Gastroesophageal sphincter (tissue), 4 donors: ENCODE data around the gene NIPAL4. TPM values are rescaled to one million over a fixed set of nuclear protein-coding genes. Genes with fewer than 3 reads are reported as not detected.

ENCODE experiments used
- ATAC-seq: fragments of 150-250 bp; one replicate; pipeline ENCODE4 v1.9.1; 2016; ENCODE audit warnings: mild to moderate bottlenecking, moderate library complexity
- H3K27ac ChIP-seq, 4 donors: fragments of 200-600 bp; sonication (generic) in 3 of 4; 1 replicate in 3 of 4; 2 replicates in 1 of 4; pipeline ENCODE4 v1.5.1; 2016 to 2019
- H3K27me3 ChIP-seq: fragments of 200-600 bp; sonication (generic); one replicate; pipeline ENCODE4 v1.5.1; 2019
- H3K36me3 ChIP-seq, 2 donors: fragments of 200-600 bp; sonication (generic); one replicate each; pipeline ENCODE4 v1.5.1; 2019; ENCODE audit warnings: control low read depth in 1 of 2
- H3K4me1 ChIP-seq, 3 donors: fragments of 200-600 bp; sonication (generic); 1 replicate in 2 of 3; 2 replicates in 1 of 3; pipeline ENCODE4 v1.5.1; 2016 to 2019; ENCODE audit warnings: control low read depth in 2 of 3
- H3K4me3 ChIP-seq, 2 donors: fragments of 200-600 bp; sonication (generic); one replicate each; pipeline ENCODE4 v1.5.1; 2019; ENCODE audit warnings: mild to moderate bottlenecking in 1 of 2, moderate library complexity in 1 of 2
- H3K9me3 ChIP-seq, 3 donors: fragments of 200-600 bp; sonication (generic); one replicate each; pipeline ENCODE4 v1.5.1; 2017 to 2019; ENCODE audit warnings: control low read depth in 2 of 3
- EP300 ChIP-seq: sonication (generic); formaldehyde crosslinking; IDR thresholded peaks from one replicate; pipeline ENCODE4 v1.6.1; 2017; ENCODE audit warnings: antibody characterized with exemption, mild to moderate bottlenecking
- POLR2A ChIP-seq, 2 donors: fragments of 450-650 bp; IDR thresholded peaks; one replicate each; pipeline ENCODE4 v1.6.1; 2017; ENCODE audit warnings: antibody characterized with exemption in 2 of 2, mild to moderate bottlenecking in 2 of 2, moderate library complexity in 1 of 2
- POLR2AphosphoS5 ChIP-seq: sonication (generic); formaldehyde crosslinking; IDR thresholded peaks from one replicate; pipeline ENCODE4 v1.6.1; 2017; ENCODE audit warnings: antibody characterized with exemption
- WGBS, 2 donors: methylation state at CpG; one replicate each; pipeline ENCODE4 v1.1.5; 2018; ENCODE audit warnings: low coverage in 1 of 2; 5-methylcytosine and 5-hydroxymethylcytosine counted together
- total RNA-seq, 4 donors: library from RNA; depleted of rRNA; stranded (reverse); fragments of >200 nt; gene quantifications; one replicate each; pipeline ENCODE4 v1.1.0, GENCODE V29; 2016
- TF ChIP-seq, protein P1 (sequence below), 4 experiments: fragments of 200-600 bp in 2 of 4; fragments of 450-650 bp in 2 of 4; sonication (generic) in 1 of 4; IDR thresholded peaks; one replicate each; pipeline ENCODE4 v1.5.1; 2017 to 2019; ENCODE audit warnings: antibody characterized with exemption in 4 of 4, mild to moderate bottlenecking in 2 of 4, moderate library complexity in 2 of 4

Gene NIPAL4
- total RNA-seq, 4 donors from 2014 or later: 1.2 to 4.8 (median 2.7) TPM

DNA sequence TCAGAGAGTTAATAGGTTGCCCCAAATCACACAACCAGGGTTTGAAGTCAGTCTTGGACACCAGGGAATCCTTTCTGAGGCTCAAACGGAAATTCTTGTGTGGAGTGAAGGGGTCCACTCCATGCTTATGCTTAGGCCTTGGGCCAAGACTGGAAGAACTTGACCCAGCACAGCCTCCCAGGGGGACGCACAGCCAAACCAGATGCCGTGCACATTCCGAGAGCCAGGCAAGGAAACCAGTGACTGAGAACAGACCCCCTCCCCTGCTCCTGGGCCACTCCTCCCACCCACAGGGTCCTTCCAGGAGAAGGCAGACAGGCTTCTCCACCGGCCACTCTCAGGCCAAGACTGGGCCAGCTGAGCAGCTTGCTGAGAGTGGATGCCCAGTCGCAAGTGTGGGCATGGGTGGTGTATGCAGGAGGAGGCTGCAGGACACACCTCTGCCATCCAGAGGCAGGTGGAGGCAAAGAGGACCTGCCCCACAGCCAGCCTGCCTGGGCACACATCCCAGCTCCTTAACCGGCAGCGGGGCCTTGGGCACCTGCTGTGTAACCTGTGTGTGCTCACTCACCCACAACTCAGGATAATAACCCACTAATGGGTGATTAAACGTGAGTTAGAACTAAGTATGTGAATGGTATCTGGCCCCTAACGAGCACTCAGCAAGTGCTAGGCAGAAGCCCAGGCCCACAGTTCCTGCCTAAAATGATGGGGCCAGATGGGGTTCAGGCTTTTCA lies 38.0 kb downstream of the NIPAL4 start:
- WGBS, 2 donors: 60 to 78% methylated on average over 4 of the region's 10 CpGs
- TF ChIP-seq, protein P1, sequence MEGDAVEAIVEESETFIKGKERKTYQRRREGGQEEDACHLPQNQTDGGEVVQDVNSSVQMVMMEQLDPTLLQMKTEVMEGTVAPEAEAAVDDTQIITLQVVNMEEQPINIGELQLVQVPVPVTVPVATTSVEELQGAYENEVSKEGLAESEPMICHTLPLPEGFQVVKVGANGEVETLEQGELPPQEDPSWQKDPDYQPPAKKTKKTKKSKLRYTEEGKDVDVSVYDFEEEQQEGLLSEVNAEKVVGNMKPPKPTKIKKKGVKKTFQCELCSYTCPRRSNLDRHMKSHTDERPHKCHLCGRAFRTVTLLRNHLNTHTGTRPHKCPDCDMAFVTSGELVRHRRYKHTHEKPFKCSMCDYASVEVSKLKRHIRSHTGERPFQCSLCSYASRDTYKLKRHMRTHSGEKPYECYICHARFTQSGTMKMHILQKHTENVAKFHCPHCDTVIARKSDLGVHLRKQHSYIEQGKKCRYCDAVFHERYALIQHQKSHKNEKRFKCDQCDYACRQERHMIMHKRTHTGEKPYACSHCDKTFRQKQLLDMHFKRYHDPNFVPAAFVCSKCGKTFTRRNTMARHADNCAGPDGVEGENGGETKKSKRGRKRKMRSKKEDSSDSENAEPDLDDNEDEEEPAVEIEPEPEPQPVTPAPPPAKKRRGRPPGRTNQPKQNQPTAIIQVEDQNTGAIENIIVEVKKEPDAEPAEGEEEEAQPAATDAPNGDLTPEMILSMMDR (IDR thresholded peaks at IDR 0.05): no peak
- TF ChIP-seq POLR2A (IDR thresholded peaks at IDR 0.05) (no peak), POLR2AphosphoS5 (no peak), EP300 (no peak)
- H3K36me3 ChIP-seq: peaks cover 0 to 92% of the 10 kb centered on the region in 2 donors
- no peaks in the 10 kb centered on the region for H3K4me1 ChIP-seq
- H3K9me3 ChIP-seq: no peaks in the 10 kb centered on the region
- no peak for ATAC-seq
- H3K27ac ChIP-seq: peak overlapping the region in 1 of 4 donors; percentile 45
- no peak overlapping the region for H3K4me3 ChIP-seq
- H3K27me3 ChIP-seq: no peaks in the 10 kb centered on the region

DNA sequence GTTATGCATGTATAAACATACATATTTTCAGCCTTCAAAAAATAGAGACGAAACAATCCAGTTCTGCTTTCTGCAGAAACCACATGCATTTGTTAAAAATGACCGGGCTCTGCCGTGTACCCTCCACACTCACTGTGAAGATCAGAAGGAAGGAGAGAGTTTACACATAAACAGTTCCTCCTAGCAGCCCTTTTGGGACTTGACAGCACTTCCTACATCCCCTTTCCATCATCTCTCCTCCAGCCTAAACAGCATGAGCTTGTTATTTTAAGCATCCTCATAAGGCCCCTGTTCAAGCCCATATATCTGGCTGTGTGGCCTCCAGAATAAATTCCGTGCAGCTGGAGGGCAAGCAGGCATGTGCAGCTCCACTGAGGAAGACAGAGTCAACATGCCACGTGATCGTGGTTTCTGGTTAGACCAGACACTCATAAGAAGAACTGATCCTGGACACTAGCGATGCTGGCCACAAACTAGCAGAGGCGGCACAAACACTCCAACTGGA lies 42.2 kb downstream of the NIPAL4 start:
- H3K27me3 ChIP-seq: no peaks in the 10 kb centered on the region
- peaks cover 0 to 91% of the 10 kb centered on the region in 2 donors for H3K36me3 ChIP-seq
- H3K27ac ChIP-seq: no peak overlapping the region
- no peak overlapping the region for H3K4me3 ChIP-seq
- H3K4me1 ChIP-seq: peaks cover 0 to 8% (median 0%) of the 10 kb centered on the region in 3 donors
- peak; percentile 20 for ATAC-seq
- TF ChIP-seq, protein P1 (IDR thresholded peaks at IDR 0.05): no peak
- TF ChIP-seq POLR2AphosphoS5: no peak
- no peak for TF ChIP-seq EP300
- no peak for TF ChIP-seq POLR2A (IDR thresholded peaks at IDR 0.05)
- no peaks in the 10 kb centered on the region for H3K9me3 ChIP-seq
- WGBS, 2 donors: 65 to 74% methylated on average over 3 to 7 of the region's 8 CpGs

DNA sequence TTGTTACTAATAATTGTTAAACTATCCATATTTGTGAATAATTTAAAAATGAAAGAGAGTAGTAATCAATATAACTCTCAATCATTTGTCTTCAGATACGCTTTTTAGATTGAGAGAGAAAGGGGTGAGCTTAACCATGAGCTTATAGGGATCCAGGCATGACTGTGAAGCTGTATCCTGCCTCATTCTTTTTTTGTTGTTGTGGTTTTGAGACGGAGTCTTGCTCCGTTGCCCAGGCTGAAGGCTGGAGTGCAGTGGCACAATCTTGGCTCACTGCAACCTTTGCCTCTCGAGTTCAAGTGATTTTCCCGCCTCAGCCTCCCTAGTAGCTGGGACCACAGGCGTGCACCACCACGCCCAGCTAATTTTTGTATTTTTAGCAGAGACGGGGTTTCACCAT lies 44.0 kb downstream of the NIPAL4 start:
- peaks cover 0 to 26% (median 0%) of the 10 kb centered on the region in 3 donors for H3K4me1 ChIP-seq
- no peak for TF ChIP-seq POLR2AphosphoS5
- TF ChIP-seq, protein P1 (IDR thresholded peaks at IDR 0.05): no peak
- 71 to 90% methylated on average over 3 to 5 of the region's 8 CpGs for WGBS, 2 donors
- H3K36me3 ChIP-seq: peaks cover 0 to 95% of the 10 kb centered on the region in 2 donors
- H3K27ac ChIP-seq: no peak overlapping the region
- no peaks in the 10 kb centered on the region for H3K9me3 ChIP-seq
- H3K4me3 ChIP-seq: no peak overlapping the region
- ATAC-seq: no peak
- no peaks in the 10 kb centered on the region for H3K27me3 ChIP-seq

DNA sequence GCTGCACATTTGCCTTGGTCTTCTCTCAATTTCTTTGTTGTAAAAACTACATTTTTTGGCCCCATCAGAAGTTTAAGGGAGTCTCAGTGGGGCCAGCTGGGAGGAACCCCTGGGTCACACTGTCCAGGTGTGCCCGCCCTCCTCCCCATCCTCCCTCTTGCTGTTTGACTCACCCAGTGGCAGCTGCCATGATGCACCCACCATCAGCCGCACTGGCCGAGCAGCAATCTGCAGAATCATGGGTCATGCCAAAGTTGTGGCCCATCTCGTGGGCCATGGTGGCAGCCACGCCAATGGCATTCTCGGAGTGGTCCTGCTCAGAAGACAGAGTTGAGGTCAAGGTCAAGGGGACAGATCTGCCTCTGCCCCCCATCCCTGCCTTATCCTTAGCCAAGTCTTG lies 45.5 kb downstream of the NIPAL4 start:
- Histone ChIP-seq H3K27ac (peak overlapping the region in 1 of 4 donors; percentile 7), H3K4me3 (no peak overlapping the region), H3K36me3 (peaks cover 0 to 86% of the 10 kb centered on the region in 2 donors), H3K4me1 (peaks cover 0 to 39% (median 0%) of the 10 kb centered on the region in 3 donors), H3K9me3 (no peaks in the 10 kb centered on the region), H3K27me3 (no peaks in the 10 kb centered on the region)
- 100% methylated on average over 3 of the region's 6 CpGs; no CpG with 5 or more reads in 1 of the 2 donors for whole genome bisulfite sequencing, 2 donors
- ATAC-seq: no peak
- TF ChIP-seq POLR2AphosphoS5 (no peak), EP300 (no peak), POLR2A (IDR thresholded peaks at IDR 0.05) (no peak)
- TF ChIP-seq, protein P1 (IDR thresholded peaks at IDR 0.05): no peak
